Mesendoderm (in vitro differentiated cells): ENCODE data around the gene VPS13A.

Experiments used
- DNase-seq: peaks from one replicate; pipeline ENCODE4 v3.0.0; 2013
- H2AK5ac ChIP-seq: 2 replicates; pipeline ENCODE4 v1.6.1; 2013; ENCODE audit warnings: low read length, inconsistent platforms
- H2BK120ac ChIP-seq: 2 replicates; pipeline ENCODE4 v1.6.1; 2013; ENCODE audit warnings: low read depth, mild to moderate bottlenecking, low read length, moderate library complexity, mixed read lengths
- H2BK15ac ChIP-seq: replicated peaks from 2 replicates; pipeline ENCODE4 v1.6.1; 2013; ENCODE audit warnings: low read depth, mild to moderate bottlenecking, moderate library complexity
- H2BK5ac ChIP-seq: 2 replicates; pipeline ENCODE4 v1.6.1; 2013; ENCODE audit warnings: low read length, inconsistent platforms
- H3K18ac ChIP-seq: 2 replicates; pipeline ENCODE4 v1.6.1; 2013; ENCODE audit warnings: mild to moderate bottlenecking, low read length, mixed read lengths
- H3K23ac ChIP-seq: one replicate; pipeline ENCODE4 v1.6.1; 2013; ENCODE audit warnings: low read length
- H3K27ac ChIP-seq: 2 replicates; pipeline ENCODE4 v1.5.1; 2013; ENCODE audit warnings: low read depth, mild to moderate bottlenecking, inconsistent platforms, low read length, moderate library complexity
- H3K27me3 ChIP-seq: 2 replicates; pipeline ENCODE4 v1.6.1; 2013; ENCODE audit warnings: low read length, control low read depth, mild to moderate bottlenecking, inconsistent platforms; ENCODE audit not compliant: insufficient read depth, poor library complexity
- H3K36me3 ChIP-seq: 2 replicates; pipeline ENCODE4 v1.6.1; 2013; ENCODE audit warnings: low read length, inconsistent platforms; ENCODE audit not compliant: control insufficient read depth, insufficient read depth
- H3K4ac ChIP-seq: one replicate; pipeline ENCODE4 v1.6.1; 2013; ENCODE audit warnings: low read depth, mild to moderate bottlenecking, low read length, moderate library complexity
- H3K4me1 ChIP-seq: 2 replicates; pipeline ENCODE4 v1.6.1; 2013; ENCODE audit warnings: low read depth, low read length, inconsistent platforms; ENCODE audit not compliant: control insufficient read depth
- H3K4me2 ChIP-seq: 2 replicates; pipeline ENCODE4 v1.6.1; 2013; ENCODE audit warnings: low read length
- H3K4me3 ChIP-seq: 2 replicates; pipeline ENCODE4 v1.5.1; 2013; ENCODE audit warnings: mild to moderate bottlenecking, low read length
- H3K56ac ChIP-seq: one replicate; pipeline ENCODE4 v1.6.1; 2013; ENCODE audit warnings: low read length
- H3K79me1 ChIP-seq: 2 replicates; pipeline ENCODE4 v1.6.1; 2013; ENCODE audit warnings: low read length, inconsistent platforms
- H3K79me2 ChIP-seq: 2 replicates; pipeline ENCODE4 v1.6.1; 2013; ENCODE audit warnings: mild to moderate bottlenecking, low read length; ENCODE audit not compliant: control insufficient read depth, insufficient read depth
- H3K9ac ChIP-seq: 2 replicates; pipeline ENCODE4 v1.6.1; 2013; ENCODE audit warnings: low read length, inconsistent platforms
- H4K5ac ChIP-seq: one replicate; pipeline ENCODE4 v1.6.1; 2013; ENCODE audit warnings: low read length
- H4K8ac ChIP-seq: one replicate; pipeline ENCODE4 v1.6.1; 2013; ENCODE audit warnings: low read depth, mild to moderate bottlenecking, control low read depth, low read length, moderate library complexity
- WGBS: extraction: QIAGEN DNeasy Blood & Tissue Kit; methylation state at CpG from one replicate; pipeline ENCODE4 v1.1.7; 2013; ENCODE audit warnings: low lambda C conversion rate, missing lambda C conversion rate; ENCODE audit not compliant: insufficient coverage; ENCODE audit errors: extremely low coverage; 5-methylcytosine and 5-hydroxymethylcytosine counted together

Gene VPS13A

GRCh38 chr9:77427256-77427927, 250.1 kb downstream of the VPS13A start:
- no peak overlapping the region for H3K4ac ChIP-seq
- H3K18ac ChIP-seq = no peak overlapping the region

GRCh38 chr9:77429928-77430327, 252.6 kb downstream of the VPS13A start:
- Histone ChIP-seq H2BK120ac (no peak overlapping the region), H3K4me2 (no peak overlapping the region), H3K27ac (no peak overlapping the region), H2BK5ac (no peak overlapping the region), H3K9ac (no peak overlapping the region), H4K5ac (no peak overlapping the region), H3K79me1 (no peaks in the 10 kb centered on the region), H3K4ac (no peak overlapping the region), H3K18ac (no peak overlapping the region), H3K27me3 (no peaks in the 10 kb centered on the region), H2BK15ac (no peak overlapping the region), H3K56ac (no peak overlapping the region), H3K4me3 (no peak overlapping the region), H3K23ac (no peak overlapping the region), H3K4me1 (no peaks in the 10 kb centered on the region), H3K36me3 (no peaks in the 10 kb centered on the region), H2AK5ac (no peak overlapping the region), H3K79me2 (no peaks in the 10 kb centered on the region), H4K8ac (no peak overlapping the region)
- no peak for DNase-seq
- WGBS = no CpG with 5 or more reads among the region's 2 CpGs

More at GRCh38 chr9:77427256-77427927, 250.1 kb downstream of the VPS13A start:
- Histone ChIP-seq H3K9ac (no peak overlapping the region), H3K4me2 (no peak overlapping the region), H4K8ac (no peak overlapping the region), H2BK120ac (no peak overlapping the region), H3K4me3 (no peak overlapping the region), H3K56ac (no peak overlapping the region), H3K23ac (no peak overlapping the region), H4K5ac (no peak overlapping the region), H3K27me3 (no peaks in the 10 kb centered on the region), H3K79me2 (no peaks in the 10 kb centered on the region), H2BK5ac (no peak overlapping the region), H3K36me3 (no peaks in the 10 kb centered on the region), H3K4me1 (no peaks in the 10 kb centered on the region), H3K79me1 (no peaks in the 10 kb centered on the region), H3K27ac (no peak overlapping the region), H2BK15ac (no peak overlapping the region), H2AK5ac (no peak overlapping the region)
- WGBS = no CpG with 5 or more reads among the region's 7 CpGs
- DNase-seq = no peak

DNA sequence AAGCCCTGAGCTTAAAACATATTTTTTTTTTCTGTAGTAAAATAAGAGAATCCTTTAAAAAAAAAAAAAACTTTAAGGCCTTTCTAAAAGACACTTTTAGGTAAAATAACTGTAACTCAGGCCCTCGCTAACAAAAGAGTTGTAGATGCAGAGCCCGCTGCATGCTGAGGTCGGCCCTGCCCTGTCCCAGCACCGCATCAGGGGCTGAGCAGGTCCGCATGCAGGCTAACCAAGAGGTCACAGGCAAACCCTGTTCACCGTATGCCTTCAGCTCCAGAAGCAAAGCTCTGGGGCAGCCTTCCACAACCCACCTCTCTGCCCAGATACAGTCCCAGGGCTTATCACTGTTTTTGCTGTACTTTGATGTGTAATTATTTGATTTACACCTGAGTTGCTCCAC, 254.7 kb downstream of the VPS13A start:
- Histone ChIP-seq H3K36me3 (no peaks in the 10 kb centered on the region), H3K23ac (no peak overlapping the region), H2BK120ac (no peak overlapping the region), H3K27ac (no peak overlapping the region), H3K9ac (no peak overlapping the region), H3K4me2 (no peak overlapping the region), H3K4ac (no peak overlapping the region), H3K79me1 (no peaks in the 10 kb centered on the region), H2AK5ac (no peak overlapping the region), H3K4me1 (no peaks in the 10 kb centered on the region), H2BK15ac (no peak overlapping the region), H3K27me3 (no peaks in the 10 kb centered on the region), H3K79me2 (no peaks in the 10 kb centered on the region), H2BK5ac (no peak overlapping the region), H3K56ac (no peak overlapping the region), H3K18ac (no peak overlapping the region), H4K8ac (no peak overlapping the region), H4K5ac (no peak overlapping the region), H3K4me3 (no peak overlapping the region)
- DNase-seq = no peak
- WGBS = no CpG with 5 or more reads among the region's 6 CpGs

DNA sequence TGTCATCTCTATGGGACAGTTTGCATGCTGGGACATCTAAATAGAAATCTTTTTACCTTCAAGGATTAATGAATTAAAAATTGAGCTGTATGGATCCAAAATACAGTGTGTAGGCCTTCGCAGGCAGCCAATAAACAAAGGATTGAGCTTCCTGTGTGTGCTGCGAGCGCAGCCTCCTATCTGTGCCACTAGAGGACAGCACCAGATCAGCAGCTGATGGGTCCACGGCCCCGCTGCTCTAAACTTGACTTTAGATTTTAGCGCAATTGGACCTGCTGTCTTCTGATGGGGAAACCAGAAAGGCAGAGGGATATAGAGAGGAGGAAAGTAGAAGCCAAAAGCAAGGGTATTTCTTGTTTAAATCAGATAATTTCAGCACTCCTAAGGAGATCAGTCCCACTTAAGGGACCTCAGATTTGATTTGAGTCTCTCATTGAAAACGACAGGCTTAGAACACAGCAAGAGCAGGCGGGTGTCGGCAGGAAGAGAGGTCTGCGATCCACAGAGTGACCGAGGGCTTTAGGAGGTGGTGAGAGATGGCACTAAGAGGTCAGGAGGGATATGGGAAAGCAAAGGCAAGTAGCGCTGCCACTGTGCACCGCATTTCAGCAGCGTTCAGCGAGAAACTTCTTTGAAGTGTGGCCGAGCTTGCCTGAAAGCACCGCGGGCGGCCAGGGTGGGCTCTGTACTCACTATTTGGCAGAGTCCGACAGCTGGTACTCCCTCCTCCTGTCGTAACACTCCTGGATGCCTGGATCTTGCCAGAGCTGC, 256.5 kb downstream of the VPS13A start:
- Histone ChIP-seq H3K27ac (no peak overlapping the region), H3K79me2 (no peaks in the 10 kb centered on the region), H3K4me2 (no peak overlapping the region), H3K23ac (no peak overlapping the region), H3K56ac (no peak overlapping the region), H3K4ac (no peak overlapping the region), H4K8ac (no peak overlapping the region), H3K36me3 (no peaks in the 10 kb centered on the region), H3K4me3 (no peak overlapping the region), H3K79me1 (no peaks in the 10 kb centered on the region), H3K18ac (no peak overlapping the region), H2BK5ac (no peak overlapping the region), H3K9ac (no peak overlapping the region), H2BK15ac (no peak overlapping the region), H3K27me3 (no peaks in the 10 kb centered on the region), H4K5ac (no peak overlapping the region), H3K4me1 (no peaks in the 10 kb centered on the region), H2BK120ac (no peak overlapping the region), H2AK5ac (no peak overlapping the region)
- no CpG with 5 or more reads among the region's 21 CpGs for WGBS
- peak; percentile 78 for DNase-seq

DNA sequence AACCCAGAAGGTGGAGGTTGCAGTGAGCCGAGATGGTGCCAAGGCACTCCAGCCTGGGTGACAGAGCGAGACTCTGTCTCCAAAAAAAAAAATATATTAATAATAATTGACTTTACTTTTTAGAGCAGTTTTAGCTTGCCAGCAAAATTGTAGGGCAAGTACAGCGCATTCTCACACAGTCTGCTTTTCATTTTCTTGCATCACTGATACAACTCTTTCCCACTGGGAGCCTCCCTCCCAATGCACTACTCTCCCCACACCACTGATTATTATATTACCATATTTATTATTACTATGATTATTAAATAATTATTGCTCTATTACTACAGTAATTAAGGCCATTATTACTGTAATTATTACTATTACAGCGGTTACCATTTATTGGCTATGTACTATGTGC, 257.9 kb downstream of the VPS13A start:
- Histone ChIP-seq H3K36me3 (no peaks in the 10 kb centered on the region), H3K4me2 (no peak overlapping the region), H3K4me1 (no peaks in the 10 kb centered on the region), H3K27ac (no peak overlapping the region), H4K8ac (no peak overlapping the region), H3K4ac (no peak overlapping the region), H3K56ac (no peak overlapping the region), H2BK120ac (no peak overlapping the region), H3K4me3 (no peak overlapping the region), H3K18ac (no peak overlapping the region), H3K79me2 (no peaks in the 10 kb centered on the region), H2BK5ac (no peak overlapping the region), H2AK5ac (no peak overlapping the region), H4K5ac (no peak overlapping the region), H3K9ac (no peak overlapping the region), H2BK15ac (no peak overlapping the region), H3K23ac (no peak overlapping the region), H3K27me3 (no peaks in the 10 kb centered on the region), H3K79me1 (no peaks in the 10 kb centered on the region)
- no peak for DNase-seq
- WGBS = no CpG with 5 or more reads among the region's 4 CpGs
